DND-41 (cell line): ENCODE data around the gene ZSCAN22.
A peak's percentile ranks its signal among the peaks of the same experiment; 100 is the strongest.

ENCODE experiments used
- ATAC-seq: fragments of 200-7000 bp; cut with Tn5 transposase; 3 replicates; pipeline ENCODE4 v1.9.1; 2021; ENCODE audit warnings: low read depth; ENCODE audit not compliant: insufficient read depth
- DNase-seq: peaks from one replicate; pipeline ENCODE4 v3.0.0-alpha.2; 2020
- H2AFZ ChIP-seq: 2 replicates; pipeline ENCODE4 v1.6.0; 2012; ENCODE audit warnings: low read depth, low read length
- H3K27ac ChIP-seq: 2 replicates; pipeline ENCODE4 v1.5.1; 2012; ENCODE audit warnings: low read length, inconsistent platforms
- H3K27me3 ChIP-seq: fragments of 200-600 bp; sonication (generic); 2 replicates; pipeline ENCODE4 v1.6.0; 2012; ENCODE audit warnings: low read length, mild to moderate bottlenecking, inconsistent platforms; ENCODE audit not compliant: insufficient read depth, poor library complexity
- H3K36me3 ChIP-seq: 2 replicates; pipeline ENCODE4 v1.5.1; 2012; ENCODE audit warnings: low read length, inconsistent platforms; ENCODE audit not compliant: insufficient read depth
- H3K4me1 ChIP-seq: 2 replicates; pipeline ENCODE4 v1.5.1; 2012; ENCODE audit warnings: mild to moderate bottlenecking, low read length; ENCODE audit not compliant: insufficient read depth
- H3K4me2 ChIP-seq: 2 replicates; pipeline ENCODE4 v1.6.0; 2012; ENCODE audit warnings: mild to moderate bottlenecking, moderate library complexity, low read length, inconsistent platforms; ENCODE audit not compliant: insufficient read depth
- H3K4me3 ChIP-seq, 2 experiments: fragments of 200-600 bp in 1 of 2; shearing (Covaris generic) in 1 of 2; 2 replicates each; pipeline ENCODE4 v1.5.1; 2012 to 2016; ENCODE audit warnings: inconsistent platforms in 2 of 2, low read length in 2 of 2, mild to moderate bottlenecking in 2 of 2, low read depth in 1 of 2, moderate library complexity in 1 of 2
- H3K79me2 ChIP-seq: 2 replicates; pipeline ENCODE4 v1.6.0; 2012; ENCODE audit warnings: low read length, inconsistent platforms; ENCODE audit not compliant: insufficient read depth
- H3K9ac ChIP-seq: 2 replicates; pipeline ENCODE4 v1.6.0; 2012; ENCODE audit warnings: low read depth, mild to moderate bottlenecking, inconsistent platforms, low read length, moderate library complexity
- H3K9me3 ChIP-seq: 2 replicates; pipeline ENCODE4 v1.5.1; 2012; ENCODE audit warnings: low read length, moderate library complexity, mild to moderate bottlenecking, inconsistent platforms; ENCODE audit not compliant: insufficient read depth, severe bottlenecking
- H4K20me1 ChIP-seq: 2 replicates; pipeline ENCODE4 v1.6.0; 2012; ENCODE audit warnings: low read length; ENCODE audit not compliant: insufficient read depth
- CTCF ChIP-seq: IDR thresholded peaks from 2 replicates; pipeline ENCODE4 v1.5.1; 2012; ENCODE audit warnings: borderline replicate concordance, low read length, moderate library complexity, mild to moderate bottlenecking; ENCODE audit not compliant: poor library complexity, severe bottlenecking; ENCODE audit errors: extremely low read depth
- EZH2 ChIP-seq: IDR thresholded peaks from 3 replicates; pipeline ENCODE4 v1.6.1; 2012; ENCODE audit warnings: borderline replicate concordance, low read depth, mild to moderate bottlenecking, moderate library complexity, low read length, inconsistent platforms; ENCODE audit not compliant: severe bottlenecking

Gene ZSCAN22

GRCh38 chr19:58382997-58383603, 56.3 kb downstream of the ZSCAN22 start:
- Histone ChIP-seq H3K36me3 (peaks cover 7% of the 10 kb centered on the region), H3K9ac (0 out of 2 replicates have a peak overlapping the region, but pooled peaks have one; percentile 4), H3K27me3 (no peaks in the 10 kb centered on the region), H3K4me2 (no peak overlapping the region), H3K9me3 (no peaks in the 10 kb centered on the region), H2AFZ (no peak overlapping the region), H3K4me3 (no peak overlapping the region), H3K79me2 (peaks cover 52% of the 10 kb centered on the region), H3K4me1 (peaks cover 45% of the 10 kb centered on the region), H3K27ac (no peak overlapping the region), H4K20me1 (peaks cover 12% of the 10 kb centered on the region)
- ATAC-seq (no peak), DNase-seq (no peak)
- no peak for TF ChIP-seq CTCF
- no peak for TF ChIP-seq EZH2

DNA sequence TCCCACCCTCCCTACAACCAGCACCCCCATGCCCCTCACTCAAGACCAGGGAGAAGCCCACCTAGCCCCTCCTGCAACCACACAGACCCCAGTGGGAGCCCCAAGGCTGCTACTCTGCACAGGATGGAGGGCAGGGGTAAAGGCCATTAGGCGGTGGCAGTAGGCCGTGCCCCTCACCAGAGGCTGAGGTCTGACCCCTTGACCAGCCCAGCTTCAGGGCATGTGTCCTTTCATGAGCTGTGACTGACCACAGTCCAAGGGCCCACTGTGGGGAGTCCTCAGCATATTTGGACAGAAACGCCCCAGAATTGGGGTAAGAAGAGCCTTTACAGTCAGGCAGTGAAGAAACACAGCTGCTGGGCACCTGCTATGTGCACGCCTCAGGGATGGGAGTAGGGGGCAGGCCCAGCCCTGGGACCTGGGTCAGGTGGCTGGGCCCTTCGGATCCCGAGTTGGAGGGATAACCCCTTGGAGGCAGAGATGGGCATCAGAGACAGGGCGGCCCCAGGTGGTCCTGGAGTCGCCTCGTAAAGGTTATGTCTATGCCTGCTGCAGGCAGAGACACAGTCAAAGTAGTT, 58.6 kb downstream of the ZSCAN22 start:
- no peaks in the 10 kb centered on the region for H3K27me3 ChIP-seq
- ATAC-seq (no peak), DNase-seq (no peak)
- H3K27ac ChIP-seq = peak overlapping the region; percentile 97
- H3K9ac ChIP-seq = peak overlapping the region; percentile 99
- peaks cover 26% of the 10 kb centered on the region for H3K36me3 ChIP-seq
- H2AFZ ChIP-seq = peak overlapping the region; percentile 84
- peak overlapping the region; percentile 92 for H3K4me2 ChIP-seq
- peaks cover 57% of the 10 kb centered on the region for H3K79me2 ChIP-seq
- no peaks in the 10 kb centered on the region for H3K9me3 ChIP-seq
- H3K4me1 ChIP-seq = peaks cover 49% of the 10 kb centered on the region
- H3K4me3 ChIP-seq = peak overlapping the region in 1 of 2 experiments; percentile 92; a peak in 3 of 4 replicates
- peaks cover 20% of the 10 kb centered on the region for H4K20me1 ChIP-seq
- TF ChIP-seq EZH2 (no peak), CTCF (no peak)

GRCh38 chr19:58385891-58386575, 59.2 kb downstream of the ZSCAN22 start:
- ATAC-seq (no peak; the same call in 1 of the 3 replicates), DNase-seq (peak; percentile 40)
- Histone ChIP-seq H3K9me3 (no peaks in the 10 kb centered on the region), H3K4me1 (peaks cover 55% of the 10 kb centered on the region), H3K27me3 (no peaks in the 10 kb centered on the region), H4K20me1 (peaks cover 26% of the 10 kb centered on the region), H3K36me3 (peaks cover 33% of the 10 kb centered on the region), H3K9ac (peak overlapping the region; percentile 99), H2AFZ (peak overlapping the region; percentile 84), H3K79me2 (peaks cover 62% of the 10 kb centered on the region), H3K4me2 (peak overlapping the region; percentile 92), H3K27ac (peak overlapping the region; percentile 97), H3K4me3 (peak overlapping the region; percentile 75 to 92)
- TF ChIP-seq CTCF (no peak), EZH2 (no peak)
